Measurements from ENCODE around the gene DPY19L2. TPM values are rescaled to one million over a fixed set of nuclear protein-coding genes. Genes with fewer than 3 reads are reported as not detected.
"Not testable (repeated sequence)": the region's sequence is repeated elsewhere in the genome, so short reads cannot be mapped to it uniquely, and the experiment has no call there.

The DPY19L2 gene
- total RNA-seq, 2 experiments from 2014 or later = 0.91 to 1.1 TPM

DNA sequence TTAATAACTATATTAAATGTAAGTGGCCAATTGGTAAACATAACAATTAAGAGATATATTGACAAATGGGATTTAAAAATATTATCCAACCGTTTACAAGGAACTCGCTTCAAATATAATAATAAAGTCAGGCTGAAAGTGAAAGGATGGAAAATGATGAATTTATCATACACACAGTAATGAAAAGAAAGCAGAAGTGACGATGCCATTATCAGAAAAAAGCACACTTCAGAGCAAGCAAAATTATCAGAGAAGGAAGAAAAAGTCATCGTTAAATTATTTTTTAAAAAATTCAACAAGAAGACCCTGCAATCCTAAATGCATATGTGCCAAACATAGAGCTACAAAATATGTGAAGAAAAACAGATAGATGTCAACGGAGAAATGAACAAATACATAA is 13.8 kb downstream of the DPY19L2 start:
- H3K27me3 Mint-ChIP-seq (ENCODE audit: low read depth); H3K4me1 Mint-ChIP-seq (ENCODE audit: low read depth); intact Hi-C loops (cut with micrococcal nuclease); H3K27ac Mint-ChIP-seq; DNase-seq; H3K9me3 Mint-ChIP-seq; H3K36me3 Mint-ChIP-seq (ENCODE audit: low read depth); CTCF ChIA-PET; H3K4me3 Mint-ChIP-seq: not testable (repeated sequence)

DNA sequence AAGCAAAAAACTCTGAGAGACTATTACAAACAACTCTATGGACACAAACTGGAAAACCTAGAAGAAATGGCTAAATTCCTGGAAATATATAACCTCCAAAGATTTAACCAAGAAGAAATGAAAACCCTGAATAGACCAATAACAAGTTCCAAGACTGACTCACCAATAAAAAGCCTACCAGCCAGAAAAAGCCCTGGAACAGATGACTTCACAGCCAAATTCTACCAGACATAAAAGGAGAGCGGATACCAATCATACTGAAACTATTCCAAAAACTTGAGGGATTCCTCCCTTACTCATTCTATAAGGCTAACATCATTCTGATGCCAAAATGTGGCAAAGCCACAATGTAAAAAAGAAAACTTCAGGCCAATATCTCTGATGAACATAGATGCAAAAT is 18.8 kb downstream of the DPY19L2 start:
- H3K27me3 Mint-ChIP-seq (ENCODE audit: low read depth); H3K4me1 Mint-ChIP-seq (ENCODE audit: low read depth); intact Hi-C loops (cut with micrococcal nuclease); H3K27ac Mint-ChIP-seq; DNase-seq; H3K9me3 Mint-ChIP-seq; H3K36me3 Mint-ChIP-seq (ENCODE audit: low read depth); H3K4me3 Mint-ChIP-seq; CTCF ChIA-PET: not testable (repeated sequence)

DNA sequence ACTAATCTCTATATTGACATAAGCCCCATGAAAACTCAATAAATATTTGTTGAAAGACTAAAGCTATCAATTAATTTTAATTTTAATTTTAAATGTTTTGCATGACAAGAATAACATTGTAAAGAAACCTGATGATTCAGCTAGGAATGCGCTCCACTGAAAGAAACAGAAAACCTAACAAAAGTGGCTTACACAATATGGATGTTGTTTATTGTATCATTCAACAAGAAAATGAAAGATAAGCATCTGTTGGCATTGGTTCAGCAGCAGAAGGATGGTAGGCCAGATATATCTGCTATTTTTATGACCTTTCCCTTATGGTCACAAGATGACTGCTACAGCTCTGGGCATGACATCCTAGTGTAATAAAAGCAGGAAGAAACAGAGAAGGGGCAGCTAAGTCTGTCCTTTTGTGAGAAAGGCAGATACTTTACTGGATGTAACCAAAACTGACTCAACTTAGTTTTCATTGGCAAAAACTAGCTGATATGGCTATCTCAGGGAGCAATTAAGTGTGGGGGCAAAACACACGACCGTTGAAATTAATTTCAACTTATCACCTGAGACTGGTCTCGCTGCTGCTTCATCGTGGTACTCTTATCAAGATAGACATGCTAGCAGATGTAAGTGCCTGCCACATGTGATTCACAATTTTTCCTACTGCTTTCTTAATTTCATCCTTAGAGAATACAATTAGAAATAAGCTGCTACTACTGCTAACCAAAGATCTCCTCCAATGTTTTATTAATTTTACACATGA is 24.7 kb downstream of the DPY19L2 start:
- H3K27me3 Mint-ChIP-seq (ENCODE audit: low read depth); H3K4me3 Mint-ChIP-seq; intact Hi-C loops (cut with micrococcal nuclease); DNase-seq; H3K4me1 Mint-ChIP-seq (ENCODE audit: low read depth); H3K27ac Mint-ChIP-seq; H3K36me3 Mint-ChIP-seq (ENCODE audit: low read depth); H3K9me3 Mint-ChIP-seq; CTCF ChIA-PET: not testable (repeated sequence)

- intact Hi-C loops (cut with micrococcal nuclease); CTCF ChIA-PET; H3K27ac Mint-ChIP-seq; H3K4me1 Mint-ChIP-seq (ENCODE audit: low read depth); H3K9me3 Mint-ChIP-seq; H3K4me3 Mint-ChIP-seq; DNase-seq; H3K27me3 Mint-ChIP-seq (ENCODE audit: low read depth); H3K36me3 Mint-ChIP-seq (ENCODE audit: low read depth): not testable (repeated sequence)
These were observed 44.0 kb downstream of the DPY19L2 start for GRCh38 chr12:63624258-63624657.

DNA sequence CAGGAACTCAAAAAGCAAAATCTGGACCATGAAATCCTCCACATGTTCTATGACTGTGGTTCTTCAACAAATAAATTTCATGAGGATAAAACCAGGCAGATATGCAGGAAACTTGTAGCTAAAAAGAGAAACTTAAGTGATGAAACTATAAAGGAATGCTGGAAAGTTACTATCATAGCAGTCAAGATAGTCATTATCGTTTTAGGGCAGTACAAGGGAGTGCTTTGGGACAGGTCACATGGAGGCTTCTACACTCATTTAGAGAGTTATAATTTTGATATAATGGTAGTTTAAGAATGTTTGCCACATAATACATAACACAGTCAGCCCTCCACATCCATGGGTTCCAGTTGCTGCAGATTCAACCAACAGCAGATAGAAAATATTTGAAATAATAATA is 52.7 kb downstream of the DPY19L2 start:
- H3K4me3 Mint-ChIP-seq; H3K4me1 Mint-ChIP-seq (ENCODE audit: low read depth); H3K36me3 Mint-ChIP-seq (ENCODE audit: low read depth); H3K27me3 Mint-ChIP-seq (ENCODE audit: low read depth); H3K27ac Mint-ChIP-seq; DNase-seq; H3K9me3 Mint-ChIP-seq; CTCF ChIA-PET; intact Hi-C loops (cut with micrococcal nuclease): not testable (repeated sequence)

- H3K4me3 Mint-ChIP-seq; H3K36me3 Mint-ChIP-seq (ENCODE audit: low read depth); H3K27ac Mint-ChIP-seq; H3K9me3 Mint-ChIP-seq; intact Hi-C loops (cut with micrococcal nuclease); DNase-seq; CTCF ChIA-PET; H3K4me1 Mint-ChIP-seq (ENCODE audit: low read depth); H3K27me3 Mint-ChIP-seq (ENCODE audit: low read depth): not testable (repeated sequence)
These were observed 57.0 kb downstream of the DPY19L2 start for GRCh38 chr12:63611285-63611684.

DNA sequence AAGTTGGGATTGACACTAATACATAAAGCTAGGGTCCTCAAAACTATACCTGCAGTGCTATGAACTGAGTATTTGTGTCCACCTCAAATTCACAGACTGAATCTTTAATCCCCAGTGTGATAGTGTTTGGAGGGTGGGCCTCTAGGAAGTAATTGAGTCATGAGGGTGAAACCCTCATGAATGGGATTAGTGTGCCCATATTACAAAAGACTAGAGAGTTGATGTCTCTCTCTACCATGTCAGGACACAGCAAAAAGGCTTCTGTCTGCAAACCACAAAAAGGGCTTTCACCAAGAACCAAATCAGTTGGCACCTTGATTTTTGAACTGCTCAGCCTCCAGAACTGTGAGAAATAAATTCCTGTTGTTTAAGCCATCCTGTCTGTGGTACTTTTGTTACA is 59.0 kb downstream of the DPY19L2 start:
- H3K9me3 Mint-ChIP-seq; H3K27me3 Mint-ChIP-seq (ENCODE audit: low read depth); intact Hi-C loops (cut with micrococcal nuclease); DNase-seq; CTCF ChIA-PET; H3K4me3 Mint-ChIP-seq; H3K36me3 Mint-ChIP-seq (ENCODE audit: low read depth); H3K4me1 Mint-ChIP-seq (ENCODE audit: low read depth); H3K27ac Mint-ChIP-seq: not testable (repeated sequence)

DNA sequence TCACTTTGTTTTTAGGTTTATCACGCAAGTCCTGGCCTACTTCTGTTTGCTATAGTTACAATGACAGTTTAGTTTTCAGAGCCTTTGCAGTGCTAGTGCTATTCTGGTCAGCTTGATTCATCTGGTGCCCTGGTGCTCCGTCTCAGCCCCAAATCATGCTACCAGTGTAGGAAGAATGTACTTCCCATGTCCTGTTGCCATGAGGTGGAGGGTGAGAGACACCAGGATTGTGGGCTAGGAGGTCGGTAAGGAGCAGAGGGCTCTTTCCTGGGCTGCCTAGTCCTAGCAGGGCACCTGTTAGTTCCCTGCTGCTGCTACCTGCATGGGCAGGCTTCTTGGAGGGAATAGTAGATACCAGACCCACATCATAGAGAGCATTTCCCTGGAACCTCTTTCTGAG is 63.3 kb downstream of the DPY19L2 start:
- H3K36me3 Mint-ChIP-seq (ENCODE audit: low read depth); H3K27ac Mint-ChIP-seq; CTCF ChIA-PET: not testable (repeated sequence)

DNA sequence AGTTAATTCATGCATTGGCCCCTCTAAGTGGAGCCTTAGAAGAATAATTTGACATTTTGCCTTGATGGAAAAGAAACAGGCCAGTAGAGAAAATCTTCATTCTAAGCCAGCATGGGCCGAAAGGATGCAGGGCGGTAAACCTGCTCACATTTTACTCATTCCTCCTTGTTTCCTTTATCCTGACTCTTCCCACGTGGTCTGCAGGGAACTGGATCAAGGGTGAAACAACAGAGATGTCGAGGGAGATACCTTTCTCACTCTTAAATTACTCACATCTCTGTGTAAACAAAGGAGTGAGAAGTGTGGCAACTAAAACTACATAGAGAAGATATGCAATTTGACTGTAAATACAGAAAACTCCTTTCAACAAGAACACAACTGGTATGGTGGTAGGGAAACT is 73.5 kb downstream of the DPY19L2 start:
- intact Hi-C loops (cut with micrococcal nuclease); DNase-seq; CTCF ChIA-PET; H3K27me3 Mint-ChIP-seq (ENCODE audit: low read depth); H3K4me1 Mint-ChIP-seq (ENCODE audit: low read depth); H3K27ac Mint-ChIP-seq; H3K4me3 Mint-ChIP-seq; H3K9me3 Mint-ChIP-seq; H3K36me3 Mint-ChIP-seq (ENCODE audit: low read depth): not testable (repeated sequence)

More for the DNA sequence above, 63.3 kb downstream of the DPY19L2 start:
- H3K4me3 Mint-ChIP-seq; DNase-seq; intact Hi-C loops (cut with micrococcal nuclease); H3K9me3 Mint-ChIP-seq; H3K4me1 Mint-ChIP-seq (ENCODE audit: low read depth); H3K27me3 Mint-ChIP-seq (ENCODE audit: low read depth): not testable (repeated sequence)

DNA sequence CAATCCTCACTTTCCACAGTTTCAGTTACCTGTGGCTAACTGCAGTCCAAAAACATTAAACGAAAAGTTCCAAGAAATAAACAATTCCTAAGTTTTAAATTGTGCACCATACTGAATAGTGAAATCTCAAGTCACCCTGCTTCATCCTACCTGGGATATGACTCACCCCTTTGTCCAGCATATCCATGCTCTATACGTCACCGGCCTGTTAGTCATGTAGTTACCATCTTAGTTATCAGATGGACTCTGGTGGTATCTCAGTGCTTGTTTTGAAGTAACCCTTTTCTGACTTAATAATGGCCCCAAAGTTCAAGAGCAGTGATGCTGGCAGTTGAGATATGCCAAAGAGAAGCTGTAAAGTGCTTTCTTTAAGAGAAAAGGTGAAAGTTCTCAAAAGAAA is 83.9 kb downstream of the DPY19L2 start:
- H3K4me1 Mint-ChIP-seq (ENCODE audit: low read depth); intact Hi-C loops (cut with micrococcal nuclease); DNase-seq; H3K36me3 Mint-ChIP-seq (ENCODE audit: low read depth); H3K4me3 Mint-ChIP-seq; CTCF ChIA-PET; H3K27me3 Mint-ChIP-seq (ENCODE audit: low read depth); H3K27ac Mint-ChIP-seq; H3K9me3 Mint-ChIP-seq: not testable (repeated sequence)

DNA sequence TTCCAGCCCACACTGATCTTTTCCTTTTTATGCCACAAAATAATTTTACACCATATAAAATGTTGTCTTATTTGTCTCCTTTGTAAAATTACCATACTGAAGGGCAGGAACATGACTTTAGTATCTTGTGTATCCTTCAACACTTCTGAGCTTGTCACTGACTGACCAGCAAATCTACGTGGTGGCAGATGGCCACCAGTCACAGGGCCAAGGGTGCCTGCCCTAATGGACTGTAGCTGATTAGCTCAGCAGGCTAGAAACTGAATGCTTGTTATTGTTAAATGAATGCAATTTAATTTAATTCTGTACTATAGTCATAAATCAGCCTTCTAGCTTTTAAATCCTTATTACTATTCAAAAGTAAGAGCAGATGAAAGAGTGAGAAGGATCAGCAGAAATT is 85.0 kb downstream of the DPY19L2 start:
- H3K27ac Mint-ChIP-seq; intact Hi-C loops (cut with micrococcal nuclease); H3K36me3 Mint-ChIP-seq (ENCODE audit: low read depth); DNase-seq; H3K4me1 Mint-ChIP-seq (ENCODE audit: low read depth); CTCF ChIA-PET; H3K9me3 Mint-ChIP-seq; H3K27me3 Mint-ChIP-seq (ENCODE audit: low read depth); H3K4me3 Mint-ChIP-seq: not testable (repeated sequence)

DNA sequence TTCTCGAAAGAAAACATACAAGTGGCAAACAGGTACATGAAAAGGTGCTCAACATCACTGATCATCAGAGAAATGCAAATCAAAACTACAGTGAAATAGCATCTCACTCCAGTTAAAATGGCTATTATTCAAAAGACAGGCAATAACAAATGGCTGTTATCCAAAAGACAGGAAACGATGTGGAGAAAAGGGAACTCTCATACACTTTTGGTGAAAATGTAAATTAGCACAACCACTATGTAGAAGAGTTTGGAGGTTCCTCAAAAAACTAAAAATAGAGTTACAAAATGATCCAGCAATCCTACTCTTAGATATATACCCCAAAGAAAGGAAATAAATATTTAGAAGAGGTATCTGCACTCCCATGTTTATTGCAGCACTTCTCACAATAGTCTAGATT is 90.7 kb downstream of the DPY19L2 start:
- CTCF ChIA-PET; intact Hi-C loops (cut with micrococcal nuclease); DNase-seq; H3K4me3 Mint-ChIP-seq; H3K9me3 Mint-ChIP-seq; H3K27me3 Mint-ChIP-seq (ENCODE audit: low read depth); H3K36me3 Mint-ChIP-seq (ENCODE audit: low read depth); H3K27ac Mint-ChIP-seq; H3K4me1 Mint-ChIP-seq (ENCODE audit: low read depth): not testable (repeated sequence)

DNA sequence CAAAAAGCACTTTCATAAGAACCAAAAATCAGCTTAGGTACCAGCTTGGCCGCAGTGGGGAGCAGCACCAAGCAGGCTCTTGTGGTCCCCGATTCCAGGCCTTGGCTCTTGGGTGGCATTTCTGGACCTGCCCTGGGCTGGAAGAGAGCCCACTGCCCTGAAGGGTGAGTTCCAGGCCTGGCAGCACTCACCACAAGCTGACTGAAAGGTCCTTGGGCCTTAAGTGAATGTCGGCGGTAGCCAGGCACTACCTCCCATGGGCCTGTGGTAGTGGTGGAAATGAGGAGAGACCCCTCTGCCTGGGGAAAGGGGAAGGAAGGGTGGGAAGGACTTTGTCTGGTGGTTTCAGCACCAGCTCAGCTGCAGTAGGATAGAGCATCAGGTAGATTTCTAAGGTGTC is 96.3 kb downstream of the DPY19L2 start:
- H3K9me3 Mint-ChIP-seq; H3K27ac Mint-ChIP-seq; H3K4me3 Mint-ChIP-seq; DNase-seq; intact Hi-C loops (cut with micrococcal nuclease); H3K36me3 Mint-ChIP-seq (ENCODE audit: low read depth); H3K4me1 Mint-ChIP-seq (ENCODE audit: low read depth); H3K27me3 Mint-ChIP-seq (ENCODE audit: low read depth); CTCF ChIA-PET: not testable (repeated sequence)

GRCh38 chr12:63558445-63558844 is 109.8 kb downstream of the DPY19L2 start:
- DNase-seq; CTCF ChIA-PET; H3K4me3 Mint-ChIP-seq; H3K36me3 Mint-ChIP-seq (ENCODE audit: low read depth); H3K4me1 Mint-ChIP-seq (ENCODE audit: low read depth); intact Hi-C loops (cut with micrococcal nuclease); H3K9me3 Mint-ChIP-seq; H3K27me3 Mint-ChIP-seq (ENCODE audit: low read depth); H3K27ac Mint-ChIP-seq: not testable (repeated sequence)

Data from activated naive CD4-positive, alpha-beta T cell treated with anti-CD3 and anti-CD28 coated beads for 36 hours (primary cell).